HepG2 (cell line): ENCODE measurements around the gene EXOC3. TPM values are rescaled to one million over a fixed set of nuclear protein-coding genes. Genes with fewer than 3 reads are reported as not detected.
A peak's percentile ranks its signal among the peaks of the same experiment; 100 is the strongest.

ENCODE experiments used
- ATAC-seq: fragments of 200-7000 bp; cut with Tn5 transposase; 3 replicates; pipeline ENCODE4 v1.9.1; 2020; ENCODE audit warnings: mild to moderate bottlenecking, moderate library complexity
- Bru-seq: library from RNA; stranded (reverse); fragments of 400-500 nt; gene quantifications from one replicate; lab custom pipeline; 2021; lab: Mats Ljungman, UMichigan
- BruChase-seq, 2 experiments: library from RNA; stranded (reverse); fragments of 400-500 nt; gene quantifications; one replicate each; lab custom pipeline; 2021; lab: Mats Ljungman, UMichigan
- BruUV-seq: library from RNA; stranded (reverse); fragments of 400-500 nt; replicated peaks from 2 replicates; lab custom pipeline; 2021; lab: Mats Ljungman, UMichigan
- CTCF ChIA-PET: fragments of 300-600 bp; formaldehyde crosslinking; extraction: SDS; loops from one replicate; lab custom pipeline; 2021; ENCODE audit warnings: low total read pairs, inconsistent platforms, low intra/inter-chr PET ratio; lab: Yijun Ruan, JAX
- POLR2A ChIA-PET: fragments of 350-600 bp; sonication (Branson Sonifier 250); formaldehyde crosslinking; loops from one replicate; lab custom pipeline; 2020; ENCODE audit warnings: antibody characterized with exemption, inconsistent platforms; lab: Yijun Ruan, JAX
- DNase-seq: peaks from one replicate; pipeline ENCODE4 v3.0.0-alpha.2; 2015; ENCODE audit warnings: low spot score
- FAIRE-seq: peaks from 3 replicates; lab custom pipeline; 2011; peaks lifted over from hg19 to GRCh38; lab: Jason Lieb, UNC
- H2AFZ ChIP-seq: one replicate; pipeline ENCODE4 v1.6.1; 2011; ENCODE audit warnings: low read length, inconsistent platforms
- H3K27ac ChIP-seq: fragments of 300-600 bp; 3 replicates; pipeline ENCODE4 v1.8.0; 2011; ENCODE audit warnings: mixed run types, mild to moderate bottlenecking, mixed read lengths, low read length, inconsistent platforms; ENCODE audit not compliant: insufficient read depth; ENCODE audit errors: extremely low read length
- H3K27me3 ChIP-seq, 2 experiments: fragments of 200-600 bp in 1 of 2; 2 replicates in 1 of 2; 3 replicates in 1 of 2; pipeline versions ENCODE4 v1.6.0 to v1.8.0; 2011; ENCODE audit warnings: low read length in 2 of 2, mild to moderate bottlenecking in 2 of 2, moderate library complexity in 2 of 2, inconsistent platforms in 1 of 2; ENCODE audit not compliant: insufficient read depth in 2 of 2, control insufficient read depth in 1 of 2
- H3K36me3 ChIP-seq, 2 experiments: fragments of 200-600 bp in 1 of 2; replicated peaks in 1 of 2; 2 replicates in 1 of 2; 3 replicates in 1 of 2; pipeline versions ENCODE4 v1.5.1 to v1.8.0; 2011; ENCODE audit warnings: low read length in 2 of 2, inconsistent platforms in 1 of 2; ENCODE audit not compliant: insufficient read depth in 2 of 2, control insufficient read depth in 1 of 2
- H3K4me1 ChIP-seq: 2 replicates; pipeline ENCODE4 v1.5.1; 2012; ENCODE audit warnings: low read length, inconsistent platforms; ENCODE audit not compliant: insufficient read depth
- H3K4me2 ChIP-seq: 2 replicates; pipeline ENCODE4 v1.6.0; 2011; ENCODE audit warnings: low read depth, low read length, inconsistent platforms
- H3K4me3 ChIP-seq, 3 experiments: fragments of 200-600 bp in 1 of 3; sonication (generic), shearing (Covaris generic) in 1 of 3; replicated peaks in 1 of 3; 2 replicates each; pipeline ENCODE4 v1.5.1; 2011 to 2016; ENCODE audit warnings: low read length in 3 of 3, inconsistent platforms in 2 of 3, low read depth in 2 of 3, mild to moderate bottlenecking in 2 of 3, control low read depth in 1 of 3, mixed read lengths in 1 of 3; ENCODE audit not compliant: insufficient read depth in 1 of 3
- H3K79me2 ChIP-seq: one replicate; pipeline ENCODE4 v1.6.1; 2011; ENCODE audit warnings: low read length, inconsistent platforms; ENCODE audit not compliant: insufficient read depth
- H3K9ac ChIP-seq: 2 replicates; pipeline ENCODE4 v1.6.0; 2011; ENCODE audit warnings: mild to moderate bottlenecking, low read depth, low read length, inconsistent platforms; ENCODE audit not compliant: insufficient read depth
- H3K9me3 ChIP-seq: 2 replicates; pipeline ENCODE4 v1.5.1; 2012; ENCODE audit warnings: mild to moderate bottlenecking, low read length
- H4K20me1 ChIP-seq: 2 replicates; pipeline ENCODE4 v1.6.0; 2011; ENCODE audit warnings: inconsistent platforms, mild to moderate bottlenecking, low read length, moderate library complexity; ENCODE audit not compliant: insufficient read depth
- BRCA1 ChIP-seq: sonication (generic); formaldehyde crosslinking; IDR thresholded peaks from 2 replicates; pipeline ENCODE4 v1.4.0; 2020; ENCODE audit warnings: missing genetic modification reagents
- KDM6A ChIP-seq: IDR thresholded peaks from 2 replicates; pipeline ENCODE4 v1.6.1; 2016; ENCODE audit warnings: low read depth
- PBX3 ChIP-seq: sonication (generic); formaldehyde crosslinking; IDR thresholded peaks from 2 replicates; pipeline ENCODE4 v1.8.1; 2023; ENCODE audit warnings: missing genetic modification reagents, inconsistent platforms, borderline replicate concordance
- RFX3 ChIP-seq: IDR thresholded peaks from 2 replicates; pipeline ENCODE4 v1.6.1; 2016; ENCODE audit warnings: missing biosample characterization, missing genetic modification reagents
- ZC3H13 ChIP-seq: sonication (generic); formaldehyde crosslinking; IDR thresholded peaks from 2 replicates; pipeline ENCODE4 v1.8.1; 2023; ENCODE audit warnings: mild to moderate bottlenecking, missing genetic modification reagents, moderate library complexity
- ZC3H4 ChIP-seq: sonication (generic); formaldehyde crosslinking; IDR thresholded peaks from 2 replicates; pipeline ENCODE4 v1.4.0; 2020; ENCODE audit warnings: missing genetic modification reagents, borderline replicate concordance
- ZMAT3 ChIP-seq: sonication (generic); formaldehyde crosslinking; conservative IDR thresholded peaks from 2 replicates; pipeline ENCODE4 v1.7.0; 2021; ENCODE audit warnings: missing genetic modification reagents
- ZNF10 ChIP-seq: sonication (generic); formaldehyde crosslinking; IDR thresholded peaks from 2 replicates; pipeline ENCODE4 v1.4.0; 2020; ENCODE audit warnings: mild to moderate bottlenecking, low read depth, missing genetic modification reagents, borderline replicate concordance
- ZNF264 ChIP-seq: sonication (generic); formaldehyde crosslinking; IDR thresholded peaks from 2 replicates; pipeline ENCODE4 v1.4.0; 2020; ENCODE audit warnings: missing genetic modification reagents
- ZNF629 ChIP-seq: sonication (generic); formaldehyde crosslinking; conservative IDR thresholded peaks from 2 replicates; pipeline ENCODE4 v1.5.0; 2020; ENCODE audit warnings: missing genetic modification reagents
- ZNF687 ChIP-seq: sonication (generic); formaldehyde crosslinking; IDR thresholded peaks from 2 replicates; pipeline ENCODE4 v1.5.1; 2020; ENCODE audit warnings: mild to moderate bottlenecking, missing genetic modification reagents, moderate library complexity
- WGBS: methylation state at CpG from one replicate; pipeline ENCODE4 v1.1.6; 2017; ENCODE audit warnings: low lambda C conversion rate; 5-methylcytosine and 5-hydroxymethylcytosine counted together
- in situ Hi-C: cut with HindIII; loops from 2 replicates; pipeline ENCODE4 v1.10.0; 2017; ENCODE audit warnings: low pct_unique_long_range_greater_than_20kb; ENCODE audit not compliant: extremely low pct_ligation_motif_present
- intact Hi-C: fragments of 100-400 bp; cut with micrococcal nuclease; formaldehyde crosslinking; loops from one replicate; pipeline ENCODE4 v1.10.0; 2022; ENCODE audit not compliant: unreplicated experiment
- long read RNA-seq, 2 experiments: library from RNA in 1 of 2; library from polyadenylated mRNA in 1 of 2; stranded (forward) in 1 of 2; unstranded in 1 of 2; transcript quantifications; one replicate each; pipeline ENCODE4 v2.0.0, GENCODE V29; 2019 to 2022
- polyA minus RNA-seq, 3 experiments: library from RNA; depleted of rRNA, polyadenylated mRNA; stranded (reverse); fragments of >200 nt; gene quantifications; 2 replicates each; pipeline ENCODE4 v1.2.3, GENCODE V29; 2011; ENCODE audit warnings: low replicate concordance in 1 of 3
- polyA plus RNA-seq, 8 experiments: library from polyadenylated mRNA; depleted of rRNA in 3 of 8; stranded (reverse) in 7 of 8; unstranded in 1 of 8; fragments of >200 nt; fragmentation: Illumina TruSeq in 4 of 8; extraction: Trizol in 4 of 8; gene quantifications; 2 replicates each; pipeline versions ENCODE4 v1.2.1 to v1.2.3, GENCODE V29; 2011 to 2016; ENCODE audit warnings: low read depth in 4 of 8, missing spikeins in 1 of 8, mixed read lengths in 1 of 8; ENCODE audit not compliant: insufficient read depth in 1 of 8
- total RNA-seq, 5 experiments: library from RNA; depleted of rRNA; stranded (reverse); fragments of >200 nt; fragmentation: Illumina TruSeq; extraction: Trizol; gene quantifications; 2 replicates each; pipeline ENCODE4 v1.2.3, GENCODE V29; 2016; ENCODE audit warnings: low read depth in 1 of 5

Gene EXOC3
- total RNA-seq (2016; rRNA removed; fragmentation: Illumina TruSeq; extraction: Trizol) (16.0 and 20.5 TPM in 2 replicates), polyA plus RNA-seq (2011; rRNA removed) (9.2 and 11.8 TPM in 2 replicates), polyA minus RNA-seq (2011; rRNA and poly(A)+ RNA removed; ENCODE audit: low replicate concordance) (15.9 and 55.4 TPM in 2 replicates), Bru-seq, nascent RNA (percentile 62 among the genes with signal in this experiment), BruChase-seq, experiment 1, labeled RNA remaining after a 6-hour chase (percentile 75 among the genes with signal in this experiment), BruChase-seq, experiment 2, labeled RNA remaining after a 2-hour chase (percentile 72 among the genes with signal in this experiment)
- 7.2 and 7.9 TPM in 2 replicates for total RNA-seq (2016; cell fraction: cytosol; rRNA removed; fragmentation: Illumina TruSeq; extraction: Trizol; ENCODE audit: low read depth)
- total RNA-seq (2016; cell fraction: insoluble cytoplasmic fraction; rRNA removed; fragmentation: Illumina TruSeq; extraction: Trizol), result 14.6 and 19.5 TPM in 2 replicates
- 13.8 and 14.1 TPM in 2 replicates for total RNA-seq (2016; cell fraction: membrane; rRNA removed; fragmentation: Illumina TruSeq; extraction: Trizol)
- 11.2 and 13.3 TPM in 2 replicates for total RNA-seq (2016; cell fraction: nucleus; rRNA removed; fragmentation: Illumina TruSeq; extraction: Trizol)
- 6.8 and 8.3 TPM in 2 replicates for polyA plus RNA-seq (2011; cell fraction: cytosol; rRNA removed)
- polyA plus RNA-seq (2011; cell fraction: nucleus; rRNA removed), result 26.9 and 28.5 TPM in 2 replicates
- polyA plus RNA-seq (2012), result 14.6 and 15.2 TPM in 2 replicates
- 5.5 and 5.9 TPM in 2 replicates for polyA plus RNA-seq (2016; cell fraction: cytosol; fragmentation: Illumina TruSeq; extraction: Trizol; ENCODE audit: low read depth)
- polyA plus RNA-seq (2016; cell fraction: insoluble cytoplasmic fraction; fragmentation: Illumina TruSeq; extraction: Trizol; ENCODE audit: low read depth), result 14.3 and 16.5 TPM in 2 replicates
- polyA plus RNA-seq (2016; cell fraction: membrane; fragmentation: Illumina TruSeq; extraction: Trizol; ENCODE audit: low read depth), result 7.8 and 8.8 TPM in 2 replicates
- polyA plus RNA-seq (2016; cell fraction: nucleus; fragmentation: Illumina TruSeq; extraction: Trizol; ENCODE audit: insufficient read depth, low read depth), result 28.1 and 32.7 TPM in 2 replicates
- polyA minus RNA-seq (2011; cell fraction: cytosol; rRNA and poly(A)+ RNA removed), result 6.1 and 7.2 TPM in 2 replicates
- polyA minus RNA-seq (2011; cell fraction: nucleus; rRNA and poly(A)+ RNA removed), result 12.9 and 14.2 TPM in 2 replicates
- long read RNA-seq, experiment 1, partial matches to known transcripts, result 6 of 8 reads
- long read RNA-seq, experiment 1, other reads (novel, unspliced or antisense), result 1 of 8 reads
- long read RNA-seq, experiment 2, transcript EXOC3-201 (12 exons, 2,682 nt), result minor isoform, 9 of 50 reads
- long read RNA-seq, experiment 2, transcript EXOC3-209 (13 exons, 2,825 nt), result major isoform, 20 of 50 reads
- long read RNA-seq, experiment 2, partial matches to known transcripts, result 17 of 50 reads
- long read RNA-seq, experiment 2, other reads (novel, unspliced or antisense), result 4 of 50 reads

- H4K20me1 ChIP-seq, result no peaks in the 10 kb centered on the region
- FAIRE-seq (no peak), ATAC-seq (peak; percentile 92), DNase-seq (peak; percentile 52)
- in situ Hi-C loops, result no loop called here
- peak within 1 kb of the TSS; percentile 97 for H3K4me2 ChIP-seq
- peak within 1 kb of the TSS; percentile 87 for H3K9ac ChIP-seq
- H3K27me3 ChIP-seq, result peaks cover 0 to 4% of the 10 kb centered on the region in 2 experiments; a peak in 1 of 5 replicates
- H3K27ac ChIP-seq, result peak within 1 kb of the TSS; percentile 58
- CTCF ChIA-PET, result no interaction called here
- H3K9me3 ChIP-seq, result no peaks in the 10 kb centered on the region
- 2% methylated on average over 28 of the region's 73 CpGs for WGBS
- intact Hi-C loops, result loop anchor here (5.0 kb wide), 1 partner anchor 225 kb away; the partner anchor contains the start of genes CCDC127 and SDHA
- peaks cover 19% of the 10 kb centered on the region for H3K4me1 ChIP-seq
- POLR2A ChIA-PET, result interaction anchor here (1.0 kb wide), 1 partner anchor 12 kb away, joined by 3 read pairs; no protein-coding TSS in a partner anchor
- TSS peak; percentile 85 for BruUV-seq
- H2AFZ ChIP-seq, result no peak within 1 kb of the TSS
- H3K36me3 ChIP-seq, result peaks cover 7 to 12% of the 10 kb centered on the region in 2 experiments; a peak in 4 of 5 replicates
- peak within 1 kb of the TSS; percentile 95 to 100 (median 99) for H3K4me3 ChIP-seq
- peaks cover 17% of the 10 kb centered on the region for H3K79me2 ChIP-seq
- TF ChIP-seq ZNF687 (CRISPR knock-in tag), result peak; percentile 84
- TF ChIP-seq KDM6A, result no peak
- no peak for TF ChIP-seq ZC3H4
- peak; percentile 23; the same call in 1 of the 2 replicates for TF ChIP-seq ZNF264 (CRISPR knock-in tag)
- peak; percentile 64 for TF ChIP-seq ZMAT3 (CRISPR knock-in tag)
- TF ChIP-seq RFX3 (CRISPR knock-in tag), result no peak
- TF ChIP-seq ZNF10 (CRISPR knock-in tag), result no peak
- TF ChIP-seq PBX3 (CRISPR knock-in tag), result no peak
- TF ChIP-seq BRCA1 (CRISPR knock-in tag), result 0 out of 2 replicates have a peak, but pooled peaks have one; percentile 23
- TF ChIP-seq ZNF629 (CRISPR knock-in tag), result 0 out of 2 replicates have a peak, but pooled peaks have one; percentile 11
- peak; percentile 3; the same call in 1 of the 2 replicates for TF ChIP-seq ZC3H13 (CRISPR knock-in tag)
Observed at GRCh38 chr5:442335-443238, at the start of gene EXOC3. EXOC3 (plus strand) TSS chr5:443176; CDS start chr5:446206, 3,030 bp downstream.
